ENCODE measurements around the gene LRRFIP1.
A peak's percentile ranks its signal among the peaks of the same experiment; 100 is the strongest.
"Not testable (repeated sequence)": the region's sequence is repeated elsewhere in the genome, so short reads cannot be mapped to it uniquely, and the experiment has no call there.

Gene LRRFIP1

GRCh38 chr2:237744613-237745249, 117.3 kb downstream of the LRRFIP1 start:
- DNase-seq (ENCODE audit: low spot score) = peak; percentile 82

- DNase-seq (ENCODE audit: low spot score) = no peak
These were observed 117.8 kb downstream of the LRRFIP1 start for GRCh38 chr2:237745250-237745613.

GRCh38 chr2:237746302-237747080, 119.1 kb downstream of the LRRFIP1 start:
- no peak for DNase-seq (ENCODE audit: low spot score)

- DNase-seq (ENCODE audit: low spot score) = no peak
These were observed 119.8 kb downstream of the LRRFIP1 start for GRCh38 chr2:237747189-237747588.

- no peak for DNase-seq (ENCODE audit: low spot score)
These were observed 121.6 kb downstream of the LRRFIP1 start for GRCh38 chr2:237749002-237749401.

- DNase-seq (ENCODE audit: low spot score) = no peak
These were observed 122.6 kb downstream of the LRRFIP1 start for GRCh38 chr2:237749961-237750360.

- not testable (repeated sequence) for DNase-seq (ENCODE audit: low spot score)
These were observed 123.1 kb downstream of the LRRFIP1 start for GRCh38 chr2:237750441-237750840.

- DNase-seq (ENCODE audit: low spot score) = no peak
These were observed 125.4 kb downstream of the LRRFIP1 start for GRCh38 chr2:237752761-237753165.

GRCh38 chr2:237754182-237754581, 126.8 kb downstream of the LRRFIP1 start:
- no peak for DNase-seq (ENCODE audit: low spot score)

GRCh38 chr2:237754626-237755248, 127.3 kb downstream of the LRRFIP1 start:
- no peak for DNase-seq (ENCODE audit: low spot score)

- DNase-seq (ENCODE audit: low spot score) = no peak
These were observed 130.2 kb downstream of the LRRFIP1 start for GRCh38 chr2:237757616-237758015.

- DNase-seq (ENCODE audit: low spot score) = no peak
These were observed 130.8 kb downstream of the LRRFIP1 start for GRCh38 chr2:237758185-237758584.

- DNase-seq (ENCODE audit: low spot score) = no peak
These were observed 131.8 kb downstream of the LRRFIP1 start for GRCh38 chr2:237759176-237759575.

GRCh38 chr2:237760506-237761502, 133.4 kb downstream of the LRRFIP1 start:
- DNase-seq (ENCODE audit: low spot score) = no peak

GRCh38 chr2:237762291-237763182, 135.2 kb downstream of the LRRFIP1 start:
- DNase-seq (ENCODE audit: low spot score) = not testable (repeated sequence)

GRCh38 chr2:237763812-237764211, 136.4 kb downstream of the LRRFIP1 start:
- DNase-seq (ENCODE audit: low spot score) = no peak

- DNase-seq (ENCODE audit: low spot score) = not testable (repeated sequence)
These were observed 137.7 kb downstream of the LRRFIP1 start for GRCh38 chr2:237765122-237765521.

GRCh38 chr2:237765875-237766274, 138.5 kb downstream of the LRRFIP1 start:
- DNase-seq (ENCODE audit: low spot score) = no peak

- no peak for DNase-seq (ENCODE audit: low spot score)
These were observed 139.0 kb downstream of the LRRFIP1 start for GRCh38 chr2:237766340-237766739.

GRCh38 chr2:237772513-237772912, 145.1 kb downstream of the LRRFIP1 start:
- DNase-seq (ENCODE audit: low spot score) = no peak

- DNase-seq (ENCODE audit: low spot score) = no peak
These were observed 146.4 kb downstream of the LRRFIP1 start for GRCh38 chr2:237773826-237774225.

Data from Ammon's horn (tissue), 1 donor.